Panc1 (cell line): ENCODE results near the gene TANGO2.

ENCODE experiments used
- CTCF ChIP-seq: fragments of 450-650 bp; IDR thresholded peaks from 2 replicates; pipeline ENCODE4 v1.5.1; 2017; ENCODE audit warnings: mild to moderate bottlenecking
- REST ChIP-seq, 2 experiments: IDR thresholded peaks; 2 replicates each; pipeline ENCODE4 v1.6.1; 2011 to 2012; ENCODE audit warnings: low read depth in 2 of 2, control low read depth in 1 of 2, low read length in 1 of 2, mild to moderate bottlenecking in 1 of 2, moderate library complexity in 1 of 2; ENCODE audit not compliant: insufficient read depth in 1 of 2

GRCh38 chr22:19993926-19994325 lies 27.0 kb upstream of the TANGO2 start:
- TF ChIP-seq REST (IDR thresholded peaks at IDR 0.05; ENCODE audit: insufficient read depth in 1 of 2, low read depth in 2 of 2, low read length in 1 of 2) (no peak), CTCF (no peak)
